Chondrocyte (in vitro differentiated cells): ENCODE data around the gene CSNK2B. TPM values are rescaled to one million over a fixed set of nuclear protein-coding genes. Genes with fewer than 3 reads are reported as not detected.

Source experiments
- DNase-seq: peaks from one replicate; pipeline ENCODE4 v3.0.0; 2021; ENCODE audit warnings: mixed read lengths, low spot score
- H3K27ac Mint-ChIP-seq: one replicate; pipeline ENCODE4 v1.8.0; 2021; ENCODE audit warnings: mild to moderate bottlenecking, moderate library complexity, mixed read lengths; ENCODE audit not compliant: unreplicated experiment
- H3K27me3 Mint-ChIP-seq: 2 replicates; pipeline ENCODE4 v1.8.0; 2021; ENCODE audit warnings: low read depth, mixed read lengths
- H3K36me3 Mint-ChIP-seq: 2 replicates; pipeline ENCODE4 v1.8.0; 2021; ENCODE audit warnings: low read depth, mixed read lengths
- H3K4me1 Mint-ChIP-seq: 2 replicates; pipeline ENCODE4 v1.8.0; 2021; ENCODE audit warnings: low read depth, mild to moderate bottlenecking, mixed read lengths
- H3K4me3 Mint-ChIP-seq: one replicate; pipeline ENCODE4 v1.8.0; 2021; ENCODE audit warnings: mild to moderate bottlenecking, moderate library complexity, mixed read lengths; ENCODE audit not compliant: unreplicated experiment
- H3K9me3 Mint-ChIP-seq: 2 replicates; pipeline ENCODE4 v1.8.0; 2021; ENCODE audit warnings: low read depth, mixed read lengths
- total RNA-seq: library from RNA; stranded (reverse); gene quantifications from 3 replicates; pipeline ENCODE4 v1.2.1, GENCODE V29; 2021
- TF ChIP-seq, protein P1 (sequence below): fragments of 200-600 bp; sonication (generic); IDR thresholded peaks from 2 replicates; pipeline ENCODE4 v1.5.0; 2021; ENCODE audit warnings: antibody characterized with exemption, mild to moderate bottlenecking, moderate library complexity

Gene CSNK2B
- total RNA-seq, 1 donor from 2014 or later = 116 TPM

DNA sequence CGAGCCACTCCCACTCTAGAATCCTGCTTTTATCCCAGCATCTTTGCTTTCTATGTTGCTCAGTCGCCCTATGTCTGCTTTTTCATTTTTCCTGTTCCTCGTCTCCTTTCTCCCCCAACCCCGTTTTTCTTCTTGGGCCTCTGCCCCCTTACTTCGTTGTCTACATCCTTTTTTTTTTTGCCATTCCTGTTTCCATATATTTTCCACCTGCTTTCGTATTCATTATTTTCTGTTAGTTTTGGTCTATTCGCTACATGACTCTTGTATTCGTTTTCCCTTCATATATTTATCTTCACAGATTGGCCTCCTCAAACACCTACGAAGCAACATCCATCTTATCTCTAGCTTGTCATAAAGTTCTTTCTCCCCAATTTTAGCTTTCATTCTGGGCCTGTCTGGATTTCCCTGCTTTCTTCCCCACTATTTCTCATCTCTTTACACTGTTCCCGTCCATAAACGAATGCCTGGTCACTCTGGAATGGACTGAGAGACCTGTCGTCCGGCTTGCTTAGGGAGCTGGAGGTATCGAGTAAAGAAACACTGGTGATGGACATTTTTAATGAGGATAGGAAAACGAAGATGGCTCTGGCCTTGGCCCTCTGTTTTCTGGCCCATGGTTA, 44.5 kb upstream of the CSNK2B start:
- TF ChIP-seq, protein P1, sequence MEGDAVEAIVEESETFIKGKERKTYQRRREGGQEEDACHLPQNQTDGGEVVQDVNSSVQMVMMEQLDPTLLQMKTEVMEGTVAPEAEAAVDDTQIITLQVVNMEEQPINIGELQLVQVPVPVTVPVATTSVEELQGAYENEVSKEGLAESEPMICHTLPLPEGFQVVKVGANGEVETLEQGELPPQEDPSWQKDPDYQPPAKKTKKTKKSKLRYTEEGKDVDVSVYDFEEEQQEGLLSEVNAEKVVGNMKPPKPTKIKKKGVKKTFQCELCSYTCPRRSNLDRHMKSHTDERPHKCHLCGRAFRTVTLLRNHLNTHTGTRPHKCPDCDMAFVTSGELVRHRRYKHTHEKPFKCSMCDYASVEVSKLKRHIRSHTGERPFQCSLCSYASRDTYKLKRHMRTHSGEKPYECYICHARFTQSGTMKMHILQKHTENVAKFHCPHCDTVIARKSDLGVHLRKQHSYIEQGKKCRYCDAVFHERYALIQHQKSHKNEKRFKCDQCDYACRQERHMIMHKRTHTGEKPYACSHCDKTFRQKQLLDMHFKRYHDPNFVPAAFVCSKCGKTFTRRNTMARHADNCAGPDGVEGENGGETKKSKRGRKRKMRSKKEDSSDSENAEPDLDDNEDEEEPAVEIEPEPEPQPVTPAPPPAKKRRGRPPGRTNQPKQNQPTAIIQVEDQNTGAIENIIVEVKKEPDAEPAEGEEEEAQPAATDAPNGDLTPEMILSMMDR = no peak
- H3K27ac Mint-ChIP-seq = peak overlapping the region; percentile 91
- H3K4me1 Mint-ChIP-seq = peaks cover 26% of the 10 kb centered on the region
- H3K9me3 Mint-ChIP-seq = no peaks in the 10 kb centered on the region
- no peaks in the 10 kb centered on the region for H3K27me3 Mint-ChIP-seq
- peaks cover 21% of the 10 kb centered on the region for H3K36me3 Mint-ChIP-seq
- DNase-seq = no peak
- H3K4me3 Mint-ChIP-seq = peak overlapping the region; percentile 98

DNA sequence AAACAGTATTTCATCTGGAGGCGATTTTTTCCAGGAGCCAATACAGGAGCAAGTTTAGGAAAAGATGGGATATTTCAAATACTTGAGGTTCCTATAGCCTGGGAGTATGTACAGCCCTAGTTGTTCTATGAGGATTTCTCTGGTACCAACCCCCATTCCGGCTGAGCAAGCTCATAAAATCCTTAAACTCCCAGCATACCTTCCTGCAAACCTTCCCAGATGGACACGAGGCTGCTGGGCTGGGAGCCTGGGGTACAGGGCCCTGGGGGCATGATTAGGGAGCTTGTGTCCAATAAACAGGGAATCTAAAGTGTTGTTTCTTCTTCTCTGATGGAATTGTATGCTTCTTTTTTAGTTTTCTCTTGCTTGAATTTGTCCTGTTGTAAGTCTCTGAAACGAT, 43.9 kb upstream of the CSNK2B start:
- no peak for DNase-seq
- Mint-ChIP-seq H3K4me3 (peak overlapping the region; percentile 98), H3K27ac (peak overlapping the region; percentile 91), H3K27me3 (no peaks in the 10 kb centered on the region), H3K9me3 (no peaks in the 10 kb centered on the region), H3K36me3 (peaks cover 24% of the 10 kb centered on the region), H3K4me1 (peaks cover 26% of the 10 kb centered on the region)
- TF ChIP-seq, protein P1 = no peak

DNA sequence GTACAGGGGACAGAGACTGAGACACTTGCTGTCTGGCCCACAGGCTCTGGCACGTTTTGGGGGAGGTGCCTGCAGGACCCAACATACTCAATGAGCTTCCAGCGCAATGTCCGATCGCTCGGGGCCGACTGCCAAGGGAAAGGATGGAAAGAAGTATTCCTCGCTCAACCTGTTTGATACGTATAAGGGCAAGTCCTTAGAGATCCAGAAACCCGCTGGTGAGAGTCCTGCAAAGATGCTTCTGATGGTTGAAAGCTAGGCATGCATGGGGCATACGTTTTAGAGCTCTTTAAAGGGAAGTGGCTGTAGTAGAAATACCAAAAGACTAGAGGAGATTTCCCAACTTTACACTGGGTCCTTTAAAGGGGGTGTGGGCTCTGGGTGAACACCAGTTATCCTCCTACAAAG, 43.2 kb upstream of the CSNK2B start:
- Mint-ChIP-seq H3K27me3 (no peaks in the 10 kb centered on the region), H3K9me3 (no peaks in the 10 kb centered on the region), H3K36me3 (peaks cover 30% of the 10 kb centered on the region), H3K4me3 (peak overlapping the region; percentile 98), H3K4me1 (peaks cover 26% of the 10 kb centered on the region), H3K27ac (peak overlapping the region; percentile 91)
- TF ChIP-seq, protein P1 = no peak
- no peak for DNase-seq

DNA sequence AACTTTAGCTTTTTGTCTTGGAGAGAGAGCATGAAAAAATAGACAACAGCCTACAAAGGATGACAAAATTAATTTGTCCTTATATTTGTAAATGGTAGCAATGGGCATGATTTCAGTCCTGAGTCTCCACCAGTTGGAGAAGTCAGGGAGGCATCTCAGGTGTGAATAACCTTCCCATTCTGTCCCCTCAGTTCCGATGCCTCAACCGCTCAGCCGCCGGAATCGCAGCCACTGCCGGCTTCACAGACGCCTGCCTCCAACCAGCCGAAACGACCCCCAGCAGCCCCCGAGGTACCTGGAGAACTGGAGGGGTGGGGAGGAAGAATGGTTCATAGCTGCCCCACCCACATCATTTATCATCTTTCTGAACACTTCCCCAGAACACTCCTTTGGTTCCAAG, 41.8 kb upstream of the CSNK2B start:
- Mint-ChIP-seq H3K4me3 (no peak overlapping the region), H3K9me3 (no peaks in the 10 kb centered on the region), H3K27ac (no peak overlapping the region), H3K27me3 (no peaks in the 10 kb centered on the region), H3K4me1 (peaks cover 26% of the 10 kb centered on the region), H3K36me3 (peaks cover 39% of the 10 kb centered on the region)
- no peak for DNase-seq
- TF ChIP-seq, protein P1 = no peak

DNA sequence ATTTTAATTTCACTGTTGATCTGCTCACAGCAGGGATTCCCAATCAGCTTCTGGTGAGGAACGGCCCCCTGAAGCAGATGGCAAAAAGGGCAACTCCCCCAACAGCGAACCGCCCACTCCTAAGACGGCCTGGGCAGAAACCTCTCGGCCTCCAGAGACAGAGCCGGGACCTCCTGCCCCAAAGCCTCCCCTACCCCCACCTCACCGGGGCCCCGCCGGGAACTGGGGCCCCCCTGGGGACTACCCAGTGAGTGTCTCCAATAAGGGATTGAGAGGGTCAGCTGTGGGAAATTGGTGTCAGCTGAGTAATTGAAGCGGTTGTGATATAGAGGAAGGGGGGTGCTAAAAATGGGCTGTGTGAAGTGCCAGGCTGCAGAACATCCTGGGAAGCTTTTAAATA, 38.9 kb upstream of the CSNK2B start:
- peaks cover 58% of the 10 kb centered on the region for H3K36me3 Mint-ChIP-seq
- TF ChIP-seq, protein P1 = no peak
- DNase-seq = no peak
- no peaks in the 10 kb centered on the region for H3K27me3 Mint-ChIP-seq
- peaks cover 15% of the 10 kb centered on the region for H3K4me1 Mint-ChIP-seq
- H3K27ac Mint-ChIP-seq = no peak overlapping the region
- H3K9me3 Mint-ChIP-seq = no peaks in the 10 kb centered on the region
- H3K4me3 Mint-ChIP-seq = no peak overlapping the region
